ENCODE measurements around the gene FHIP2A.
"Not testable (repeated sequence)": the region's sequence is repeated elsewhere in the genome, so short reads cannot be mapped to it uniquely, and the experiment has no call there.

FHIP2A gene

GRCh38 chr10:114854906-114855305 lies 33.3 kb downstream of the FHIP2A start:
- no peaks in the 10 kb centered on the region for H3K27me3 ChIP-seq (ENCODE audit: insufficient read depth, low read depth)
- H3K27ac ChIP-seq, result no peak overlapping the region
- H3K4me1 ChIP-seq (ENCODE audit: low read depth, poor library complexity, severe bottlenecking), result peaks cover 9% of the 10 kb centered on the region
- no peaks in the 10 kb centered on the region for H3K36me3 ChIP-seq (ENCODE audit: insufficient read depth)
- H3K4me2 ChIP-seq, result no peak overlapping the region
- no peak overlapping the region for H3K9ac ChIP-seq
- no peak overlapping the region for H2AFZ ChIP-seq (ENCODE audit: low read depth)
- no peaks in the 10 kb centered on the region for H3K79me2 ChIP-seq (ENCODE audit: insufficient read depth, low read depth)
- no peak overlapping the region for H3K4me3 ChIP-seq (IDR thresholded peaks at IDR 0.05; ENCODE audit: insufficient read depth, low read depth, low read length)
- H4K20me1 ChIP-seq (ENCODE audit: insufficient read depth), result no peaks in the 10 kb centered on the region
- TF ChIP-seq, protein P1, sequence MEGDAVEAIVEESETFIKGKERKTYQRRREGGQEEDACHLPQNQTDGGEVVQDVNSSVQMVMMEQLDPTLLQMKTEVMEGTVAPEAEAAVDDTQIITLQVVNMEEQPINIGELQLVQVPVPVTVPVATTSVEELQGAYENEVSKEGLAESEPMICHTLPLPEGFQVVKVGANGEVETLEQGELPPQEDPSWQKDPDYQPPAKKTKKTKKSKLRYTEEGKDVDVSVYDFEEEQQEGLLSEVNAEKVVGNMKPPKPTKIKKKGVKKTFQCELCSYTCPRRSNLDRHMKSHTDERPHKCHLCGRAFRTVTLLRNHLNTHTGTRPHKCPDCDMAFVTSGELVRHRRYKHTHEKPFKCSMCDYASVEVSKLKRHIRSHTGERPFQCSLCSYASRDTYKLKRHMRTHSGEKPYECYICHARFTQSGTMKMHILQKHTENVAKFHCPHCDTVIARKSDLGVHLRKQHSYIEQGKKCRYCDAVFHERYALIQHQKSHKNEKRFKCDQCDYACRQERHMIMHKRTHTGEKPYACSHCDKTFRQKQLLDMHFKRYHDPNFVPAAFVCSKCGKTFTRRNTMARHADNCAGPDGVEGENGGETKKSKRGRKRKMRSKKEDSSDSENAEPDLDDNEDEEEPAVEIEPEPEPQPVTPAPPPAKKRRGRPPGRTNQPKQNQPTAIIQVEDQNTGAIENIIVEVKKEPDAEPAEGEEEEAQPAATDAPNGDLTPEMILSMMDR (conservative IDR thresholded peaks at IDR 0.05; ENCODE audit: low read depth, low read length), result no peak

- H3K27ac ChIP-seq, result no peak overlapping the region
- no peak overlapping the region for H3K9ac ChIP-seq
- no peaks in the 10 kb centered on the region for H3K36me3 ChIP-seq (ENCODE audit: insufficient read depth)
- peaks cover 9% of the 10 kb centered on the region for H3K4me1 ChIP-seq (ENCODE audit: low read depth, poor library complexity, severe bottlenecking)
- no peak overlapping the region for H3K4me2 ChIP-seq
- H3K4me3 ChIP-seq (IDR thresholded peaks at IDR 0.05; ENCODE audit: insufficient read depth, low read depth, low read length), result no peak overlapping the region
- TF ChIP-seq, protein P1 (conservative IDR thresholded peaks at IDR 0.05; ENCODE audit: low read depth, low read length), result no peak
- H4K20me1 ChIP-seq (ENCODE audit: insufficient read depth), result no peaks in the 10 kb centered on the region
- no peaks in the 10 kb centered on the region for H3K27me3 ChIP-seq (ENCODE audit: insufficient read depth, low read depth)
- no peak overlapping the region for H2AFZ ChIP-seq (ENCODE audit: low read depth)
- no peaks in the 10 kb centered on the region for H3K79me2 ChIP-seq (ENCODE audit: insufficient read depth, low read depth)
Measured at GRCh38 chr10:114855776-114856543, 34.4 kb downstream of the FHIP2A start.

DNA sequence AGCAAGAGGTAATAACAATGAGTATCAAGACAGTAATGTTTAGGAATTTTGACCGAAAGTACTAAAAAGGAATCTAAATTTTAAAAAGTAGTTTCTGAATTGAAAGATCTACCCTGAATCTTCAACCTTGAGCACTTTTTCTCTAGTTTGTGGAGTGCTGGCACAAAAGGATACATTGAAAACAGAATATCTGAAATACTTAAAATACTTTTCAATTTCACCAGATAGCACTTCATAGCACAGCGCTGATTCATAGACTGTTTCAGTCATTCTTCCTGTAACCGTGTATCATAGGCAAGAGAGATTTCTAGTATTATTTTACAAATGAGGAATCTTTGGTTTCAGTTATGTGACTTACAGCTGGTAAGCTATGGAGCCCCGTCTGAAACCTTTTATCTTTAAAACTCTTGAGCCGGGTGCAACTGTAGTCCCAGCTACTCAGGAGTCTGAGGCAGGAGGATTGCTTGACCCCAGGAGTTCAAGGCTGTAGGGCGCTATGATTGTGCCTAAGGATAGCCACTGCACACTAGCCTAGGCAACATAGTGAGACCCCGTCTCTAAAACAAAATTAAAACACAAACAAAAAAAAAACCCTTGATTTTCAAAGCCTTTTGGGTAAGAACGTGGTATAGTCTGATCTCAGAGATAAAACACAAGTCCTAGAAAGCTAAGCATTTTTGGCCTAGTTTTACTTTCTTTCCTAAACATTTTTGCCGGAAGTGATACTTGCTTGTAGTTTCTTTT lies 35.1 kb downstream of the FHIP2A start:
- Histone ChIP-seq H3K4me3 (IDR thresholded peaks at IDR 0.05; ENCODE audit: insufficient read depth, low read depth, low read length) (no peak overlapping the region), H3K27ac (no peak overlapping the region), H3K36me3 (ENCODE audit: insufficient read depth) (no peaks in the 10 kb centered on the region), H3K9ac (no peak overlapping the region), H3K27me3 (ENCODE audit: insufficient read depth, low read depth) (no peaks in the 10 kb centered on the region), H3K4me1 (ENCODE audit: low read depth, poor library complexity, severe bottlenecking) (peaks cover 9% of the 10 kb centered on the region), H4K20me1 (ENCODE audit: insufficient read depth) (no peaks in the 10 kb centered on the region), H3K4me2 (no peak overlapping the region), H2AFZ (ENCODE audit: low read depth) (no peak overlapping the region), H3K79me2 (ENCODE audit: insufficient read depth, low read depth) (no peaks in the 10 kb centered on the region)
- TF ChIP-seq, protein P1 (conservative IDR thresholded peaks at IDR 0.05; ENCODE audit: low read depth, low read length), result no peak

- not testable (repeated sequence) for H3K27ac ChIP-seq; H3K27me3 ChIP-seq (ENCODE audit: insufficient read depth, low read depth); H3K4me2 ChIP-seq; H3K36me3 ChIP-seq (ENCODE audit: insufficient read depth); H3K9ac ChIP-seq; H4K20me1 ChIP-seq (ENCODE audit: insufficient read depth); H3K4me3 ChIP-seq (IDR thresholded peaks at IDR 0.05; ENCODE audit: insufficient read depth, low read depth, low read length); H3K4me1 ChIP-seq (ENCODE audit: low read depth, poor library complexity, severe bottlenecking); H2AFZ ChIP-seq (ENCODE audit: low read depth); H3K79me2 ChIP-seq (ENCODE audit: insufficient read depth, low read depth)
Measured at GRCh38 chr10:114857288-114857565, 35.6 kb downstream of the FHIP2A start.
